Measurements from ENCODE around the gene SLC2A10. TPM values are rescaled to one million over a fixed set of nuclear protein-coding genes. Genes with fewer than 3 reads are reported as not detected.

SLC2A10 gene
- polyA plus RNA-seq, 4 donors: 16.1 to 17.6 (median 16.8) TPM

DNA sequence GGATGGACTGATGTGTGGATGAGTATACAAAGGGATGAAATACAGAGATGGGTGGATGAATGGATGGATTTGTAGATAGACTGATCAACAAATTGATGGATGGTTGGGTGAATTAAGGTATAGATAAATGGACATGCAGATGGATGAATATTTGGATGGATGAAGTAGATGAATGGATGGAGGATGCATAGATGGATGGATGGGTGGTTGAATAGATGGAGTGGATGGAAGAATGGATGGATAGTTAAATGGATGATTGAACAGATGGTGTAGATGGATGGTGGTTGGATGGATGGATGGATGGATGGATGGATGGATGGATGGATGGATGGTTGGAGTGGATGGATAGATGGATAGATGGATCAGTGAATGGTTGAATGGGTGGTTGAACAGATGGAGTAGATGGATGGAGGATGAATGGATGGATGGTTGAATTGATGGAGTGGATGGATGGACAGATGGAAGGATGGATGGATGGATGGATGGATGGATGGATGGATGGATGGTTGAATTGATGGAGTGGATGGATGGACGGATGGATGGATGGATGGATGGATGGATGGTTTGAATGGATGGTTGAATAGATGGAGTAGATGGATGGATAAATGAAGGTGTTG is 15.0 kb downstream of the SLC2A10 start:
- no peak for DNase-seq (ENCODE audit: low read depth in 4 of 4, low spot score in 2 of 4)

DNA sequence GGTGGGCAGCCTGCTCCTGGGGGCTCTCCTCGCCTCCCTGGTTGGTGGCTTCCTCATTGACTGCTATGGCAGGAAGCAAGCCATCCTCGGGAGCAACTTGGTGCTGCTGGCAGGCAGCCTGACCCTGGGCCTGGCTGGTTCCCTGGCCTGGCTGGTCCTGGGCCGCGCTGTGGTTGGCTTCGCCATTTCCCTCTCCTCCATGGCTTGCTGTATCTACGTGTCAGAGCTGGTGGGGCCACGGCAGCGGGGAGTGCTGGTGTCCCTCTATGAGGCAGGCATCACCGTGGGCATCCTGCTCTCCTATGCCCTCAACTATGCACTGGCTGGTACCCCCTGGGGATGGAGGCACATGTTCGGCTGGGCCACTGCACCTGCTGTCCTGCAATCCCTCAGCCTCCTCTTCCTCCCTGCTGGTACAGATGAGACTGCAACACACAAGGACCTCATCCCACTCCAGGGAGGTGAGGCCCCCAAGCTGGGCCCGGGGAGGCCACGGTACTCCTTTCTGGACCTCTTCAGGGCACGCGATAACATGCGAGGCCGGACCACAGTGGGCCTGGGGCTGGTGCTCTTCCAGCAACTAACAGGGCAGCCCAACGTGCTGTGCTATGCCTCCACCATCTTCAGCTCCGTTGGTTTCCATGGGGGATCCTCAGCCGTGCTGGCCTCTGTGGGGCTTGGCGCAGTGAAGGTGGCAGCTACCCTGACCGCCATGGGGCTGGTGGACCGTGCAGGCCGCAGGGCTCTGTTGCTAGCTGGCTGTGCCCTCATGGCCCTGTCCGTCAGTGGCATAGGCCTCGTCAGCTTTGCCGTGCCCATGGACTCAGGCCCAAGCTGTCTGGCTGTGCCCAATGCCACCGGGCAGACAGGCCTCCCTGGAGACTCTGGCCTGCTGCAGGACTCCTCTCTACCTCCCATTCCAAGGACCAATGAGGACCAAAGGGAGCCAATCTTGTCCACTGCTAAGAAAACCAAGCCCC is 16.0 kb downstream of the SLC2A10 start:
- DNase-seq (ENCODE audit: low read depth in 4 of 4, low spot score in 2 of 4): no peak

DNA sequence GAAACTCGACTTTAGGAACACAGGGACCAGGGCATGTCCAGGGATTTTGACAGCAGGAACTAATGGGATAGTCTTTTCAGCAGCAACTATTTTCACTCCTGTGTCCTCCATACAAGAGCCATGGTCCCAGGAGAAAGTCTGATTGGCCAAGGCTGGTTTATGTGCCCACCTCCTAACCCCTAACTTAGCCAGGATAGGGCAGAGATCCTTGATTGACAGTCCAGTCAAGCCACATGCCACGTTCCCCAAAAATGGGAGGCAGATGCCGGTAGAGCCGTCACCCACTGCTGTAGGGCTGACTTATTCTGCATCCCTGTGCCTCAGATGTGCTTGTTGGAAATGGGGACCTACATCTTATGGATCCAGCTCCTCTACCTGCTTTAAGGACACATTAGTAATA is 22.3 kb downstream of the SLC2A10 start:
- no peak for DNase-seq (ENCODE audit: low read depth in 4 of 4, low spot score in 2 of 4)

DNA sequence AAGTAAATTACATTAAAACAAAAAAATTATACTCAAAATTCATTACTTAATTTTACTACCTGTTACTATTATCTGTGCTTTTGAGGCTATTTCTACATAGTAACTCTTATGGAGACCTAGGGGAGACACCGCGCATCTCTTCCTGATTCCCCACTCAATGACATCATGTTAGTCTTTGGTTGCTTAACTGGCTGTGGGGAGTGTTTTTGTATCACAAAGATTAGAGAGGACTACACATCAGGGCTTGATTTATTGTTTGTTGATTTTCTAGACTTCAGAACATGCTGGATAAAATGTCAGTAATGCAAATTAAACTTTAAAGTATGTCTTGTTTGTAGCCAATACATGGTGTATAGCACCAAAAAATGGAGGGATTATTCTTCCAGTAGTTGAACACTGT is 26.0 kb downstream of the SLC2A10 start:
- no peak for DNase-seq (ENCODE audit: low read depth in 4 of 4, low spot score in 2 of 4)

DNA sequence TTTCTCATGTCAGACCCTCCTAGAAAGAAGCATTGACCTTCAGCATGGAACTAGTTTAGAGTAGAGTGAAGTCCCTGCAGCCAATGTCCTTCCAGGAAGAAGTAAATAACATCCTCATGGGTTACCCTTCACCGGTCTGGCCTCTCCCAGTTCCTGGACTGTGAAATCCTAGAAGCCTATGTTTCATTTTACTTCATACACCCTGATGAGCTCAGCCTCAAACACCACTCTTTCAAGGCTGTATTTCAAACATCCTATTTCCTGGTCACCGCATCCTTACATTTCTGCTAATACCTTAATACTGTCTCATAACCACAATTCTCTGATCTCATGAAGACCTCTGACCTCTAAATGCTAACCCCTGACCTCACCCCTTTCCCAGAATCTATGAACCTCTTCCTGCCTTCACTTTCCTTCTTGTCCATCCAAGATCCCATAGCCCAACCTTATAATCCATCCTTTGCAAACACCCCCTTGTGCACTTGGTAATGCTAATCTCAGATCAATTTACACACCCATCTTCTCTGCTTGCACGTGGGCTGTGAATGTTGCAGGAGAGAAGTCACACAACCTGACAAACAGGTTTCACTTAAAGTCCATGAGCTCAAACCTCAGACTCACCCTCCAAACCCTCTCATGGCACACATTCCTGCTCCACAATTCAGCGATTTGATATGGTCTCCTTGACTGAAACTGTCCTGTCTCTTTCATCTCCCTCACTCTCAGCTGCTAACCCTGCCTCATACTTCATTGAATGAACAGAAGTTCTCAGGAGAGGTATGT is 30.2 kb downstream of the SLC2A10 start:
- DNase-seq (ENCODE audit: low read depth in 4 of 4, low spot score in 2 of 4): no peak

DNA sequence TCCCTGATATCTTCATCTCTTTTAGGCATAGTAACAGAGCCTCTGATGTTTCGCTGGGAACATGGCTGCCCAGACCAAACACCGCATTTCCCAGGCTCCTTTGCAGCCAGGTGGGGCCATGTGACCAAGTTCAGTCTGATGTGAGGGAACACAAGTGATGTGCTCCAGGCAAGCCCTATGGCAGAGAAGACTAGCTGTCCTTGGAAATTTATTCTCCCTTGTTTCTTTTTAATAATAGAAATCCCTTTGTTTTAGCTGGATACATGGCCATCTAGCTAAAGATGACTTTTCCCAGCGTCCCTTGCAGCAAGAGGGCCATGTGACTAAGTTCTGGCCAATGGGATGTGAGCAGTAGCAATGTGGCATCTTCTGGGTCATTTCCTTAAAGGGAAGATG is 30.8 kb downstream of the SLC2A10 start:
- no peak for DNase-seq (ENCODE audit: low read depth in 4 of 4, low spot score in 2 of 4)

DNA sequence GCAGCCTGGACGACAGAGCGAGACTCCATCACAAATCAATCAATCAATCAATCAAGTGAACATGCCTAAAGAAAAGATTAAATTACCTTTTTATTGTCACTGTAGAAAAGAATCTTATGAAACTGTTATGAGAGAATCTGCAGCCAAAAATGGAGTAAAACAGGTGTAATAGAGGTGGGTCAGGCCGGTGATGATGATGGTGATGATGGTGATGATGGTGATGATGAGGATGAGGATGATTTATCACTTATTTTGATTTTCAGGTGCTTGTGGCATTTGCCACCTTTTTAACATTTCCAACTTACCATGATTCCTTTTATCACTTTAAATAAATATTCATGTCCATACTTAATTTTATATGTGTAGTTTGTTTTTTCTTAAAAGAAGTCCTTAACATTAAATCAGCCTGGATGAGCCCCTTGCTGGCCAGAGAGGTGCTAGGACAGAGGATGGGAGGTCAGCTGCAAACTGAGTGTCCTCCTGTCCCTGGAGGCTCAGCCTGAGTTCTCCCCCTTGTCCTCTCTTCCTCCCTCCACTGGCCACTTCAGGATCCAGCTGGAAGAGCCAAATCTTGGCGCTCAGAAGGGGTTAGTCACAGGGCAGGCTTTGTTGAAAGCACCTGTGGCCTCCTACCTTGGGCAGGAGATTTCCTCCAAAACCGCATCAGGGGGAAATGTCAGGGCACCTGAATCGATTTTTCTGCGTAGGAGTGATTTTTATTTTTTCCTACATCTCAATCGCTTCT is 32.6 kb downstream of the SLC2A10 start:
- no peak for DNase-seq (ENCODE audit: low read depth in 4 of 4, low spot score in 2 of 4)

DNA sequence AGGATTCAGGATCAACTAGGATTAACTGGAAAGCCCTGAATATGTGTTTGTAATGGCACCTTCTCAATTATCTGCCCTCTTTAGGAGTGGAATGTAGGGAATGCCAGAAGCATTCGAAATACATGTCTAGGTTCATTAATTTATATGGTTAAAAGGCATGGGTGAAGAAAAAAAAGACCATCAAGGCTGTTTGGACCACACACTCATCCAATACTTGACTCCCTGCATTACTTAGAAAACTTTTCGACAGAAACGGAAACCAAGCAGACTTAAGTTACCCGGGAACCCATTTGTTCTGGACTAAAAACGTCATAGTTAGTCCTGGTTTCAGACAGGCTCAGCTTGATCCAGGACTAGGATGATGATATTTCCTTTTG is 33.2 kb downstream of the SLC2A10 start:
- DNase-seq (ENCODE audit: low read depth in 4 of 4, low spot score in 2 of 4): no peak

DNA sequence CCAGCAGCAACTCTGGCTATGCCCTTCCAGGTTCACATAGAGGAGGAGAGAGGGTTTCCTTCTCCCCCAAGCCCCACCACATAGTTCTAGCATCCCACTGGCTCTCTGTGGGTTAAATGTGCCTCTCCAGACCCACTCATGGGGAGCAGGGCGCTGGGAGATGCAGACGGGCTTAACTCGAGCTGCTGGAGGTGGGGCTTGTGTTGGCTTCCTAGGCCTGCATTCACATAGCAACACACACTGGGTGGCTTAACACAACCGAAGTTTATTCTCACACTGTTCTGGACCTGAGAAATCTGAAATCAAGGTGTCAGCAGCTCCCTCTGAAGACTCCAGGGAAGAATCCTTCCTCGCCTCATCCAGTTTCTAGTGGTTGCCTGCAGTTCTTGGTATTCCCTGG is 33.6 kb downstream of the SLC2A10 start:
- no peak for DNase-seq (ENCODE audit: low read depth in 4 of 4, low spot score in 2 of 4)

DNA sequence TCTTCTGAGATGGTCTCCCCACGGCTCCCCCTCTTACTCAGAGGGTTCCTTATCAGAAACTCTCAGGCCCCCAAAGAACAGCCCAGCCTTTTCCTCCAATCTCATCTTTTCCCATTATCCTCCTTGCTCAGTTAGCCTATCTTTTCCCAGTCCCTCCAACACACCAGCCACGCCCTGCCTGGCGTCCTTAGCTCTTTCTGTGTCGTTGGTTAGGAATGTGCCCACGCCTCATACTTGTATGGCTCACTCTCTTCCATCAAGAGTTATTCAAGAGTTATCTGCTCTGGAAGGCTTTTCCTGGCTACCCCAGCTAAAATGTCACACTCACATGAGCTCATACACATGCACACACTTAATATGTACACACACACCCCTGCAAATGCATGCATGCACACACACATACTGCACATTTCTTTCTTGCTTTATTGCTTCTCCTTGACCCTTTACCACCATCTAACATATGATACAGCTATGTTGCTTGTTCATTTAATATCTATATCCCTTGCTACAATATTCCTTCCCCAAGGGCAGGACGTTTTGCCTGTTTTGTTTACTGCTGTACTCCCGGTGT is 37.6 kb downstream of the SLC2A10 start:
- no peak for DNase-seq (ENCODE audit: low read depth in 4 of 4, low spot score in 2 of 4)

DNA sequence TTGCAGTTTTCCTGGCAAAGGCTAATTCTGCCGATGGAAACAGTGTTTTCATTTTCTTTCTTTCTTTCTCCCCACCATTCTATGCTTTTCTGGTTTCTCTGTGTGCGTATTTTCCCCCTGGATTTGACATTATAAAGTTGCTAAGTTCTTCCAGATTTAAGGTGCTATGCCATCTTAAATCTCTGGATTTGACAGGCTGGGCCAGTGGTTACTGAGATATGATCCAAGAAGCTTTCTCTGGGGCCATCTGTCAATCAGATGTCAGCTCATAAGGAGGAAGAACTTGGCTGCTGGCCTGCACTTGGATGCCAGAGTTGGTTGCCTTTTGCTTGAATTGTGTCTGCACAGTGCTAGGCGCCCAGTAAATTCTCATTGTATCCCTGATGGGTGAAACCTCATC is 39.7 kb downstream of the SLC2A10 start:
- no peak for DNase-seq (ENCODE audit: low read depth in 4 of 4, low spot score in 2 of 4)

DNA sequence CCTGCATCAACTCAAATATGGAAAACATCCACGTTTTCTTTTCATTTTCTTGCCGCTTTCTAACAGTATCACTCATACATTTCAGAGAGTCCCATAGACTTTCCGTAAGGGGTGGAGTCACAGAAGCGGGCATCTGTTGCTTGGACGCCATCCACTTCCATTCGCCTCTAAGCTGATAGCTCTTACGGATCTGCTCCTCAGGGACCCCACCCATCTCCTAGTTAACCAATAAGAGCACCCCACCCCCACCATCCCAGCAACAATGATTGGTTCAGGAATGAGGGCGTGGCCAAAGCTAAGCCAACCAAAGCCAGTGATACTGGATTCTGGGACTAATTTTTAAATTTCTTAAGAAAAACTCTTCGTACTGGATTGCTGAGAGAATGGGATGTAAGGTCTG is 42.4 kb downstream of the SLC2A10 start:
- DNase-seq (ENCODE audit: low read depth in 4 of 4, low spot score in 2 of 4): no peak

DNA sequence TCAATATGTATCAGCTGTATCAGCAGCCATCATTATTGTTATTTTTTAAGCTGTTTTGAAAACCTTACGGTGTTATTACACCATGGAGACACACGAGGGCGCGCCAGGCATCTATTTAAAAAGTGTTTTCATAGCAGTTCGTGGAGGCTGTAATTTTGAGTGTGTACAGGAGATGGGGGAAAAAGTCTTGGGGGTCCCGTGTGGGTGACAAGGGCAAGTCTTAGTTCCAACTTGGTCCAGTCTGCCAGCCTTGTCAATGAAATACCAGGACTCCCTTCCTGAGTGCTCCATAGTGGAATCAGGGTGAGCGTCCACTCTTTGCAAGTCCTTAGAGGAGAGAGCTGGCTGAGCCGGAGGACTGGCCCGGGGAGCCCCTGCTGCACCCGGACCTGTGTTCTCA is 43.3 kb downstream of the SLC2A10 start:
- no peak for DNase-seq (ENCODE audit: low read depth in 4 of 4, low spot score in 2 of 4)

DNA sequence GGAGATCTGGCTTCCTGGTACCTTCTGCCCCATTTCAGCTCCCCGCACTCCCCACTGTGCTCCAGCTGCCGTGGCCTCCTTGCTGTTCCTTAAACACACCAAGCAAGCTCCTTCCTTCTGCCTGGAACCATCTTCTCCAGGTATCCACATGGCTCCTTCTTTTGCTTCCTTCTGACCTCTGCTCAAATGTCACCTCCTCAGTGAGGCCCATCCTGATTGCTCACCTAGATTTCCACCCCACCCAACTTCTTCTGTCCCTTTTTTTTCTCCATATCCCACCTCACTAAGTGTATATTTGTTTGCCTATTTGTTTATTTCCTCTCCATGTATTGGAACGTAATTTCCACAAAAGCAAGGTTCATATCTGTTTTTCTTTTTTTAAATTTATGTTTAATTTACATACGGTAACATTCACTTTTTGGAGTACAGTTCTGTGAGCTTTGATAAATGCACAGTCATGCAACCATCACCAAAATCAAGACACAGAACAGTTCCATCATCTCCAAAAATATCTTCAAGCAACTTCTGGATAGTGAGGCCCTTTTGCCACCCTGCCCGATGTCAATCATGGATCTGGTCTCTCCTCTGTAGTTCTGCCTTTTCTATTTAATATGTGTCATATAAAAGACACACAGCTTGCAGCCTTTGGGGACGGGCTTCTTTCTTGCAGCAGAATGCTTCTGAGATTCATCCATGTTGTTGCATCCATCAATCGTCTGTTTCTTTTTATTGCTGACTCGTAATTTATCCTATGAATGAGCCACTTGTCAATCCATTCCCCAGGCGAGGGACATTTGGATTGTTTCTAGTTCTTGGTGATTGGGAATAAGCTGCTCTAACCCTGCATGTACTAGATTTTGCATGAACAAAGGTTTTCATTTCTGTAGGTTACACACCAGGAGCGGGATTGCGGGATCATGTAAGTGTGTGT is 46.3 kb downstream of the SLC2A10 start:
- DNase-seq (ENCODE audit: low read depth in 4 of 4, low spot score in 2 of 4): no peak

DNA sequence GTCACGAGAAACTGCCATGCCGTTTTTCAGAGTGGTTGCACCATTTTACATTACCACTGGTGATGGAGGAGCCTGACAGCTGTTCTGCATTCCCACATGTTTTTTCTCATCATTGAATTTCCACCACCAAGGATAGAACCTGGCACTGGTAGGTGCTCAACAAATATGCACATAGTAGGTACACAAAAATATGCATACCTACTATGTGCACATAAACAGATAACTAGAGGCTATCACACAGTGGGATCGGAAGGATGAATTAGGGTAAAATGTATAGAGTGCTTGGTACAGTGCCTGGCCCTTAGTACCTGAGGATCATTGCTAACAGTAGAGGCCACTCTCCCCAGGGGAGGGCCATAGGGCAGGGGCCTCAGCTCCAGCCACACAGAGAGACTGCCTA is 47.0 kb downstream of the SLC2A10 start:
- DNase-seq (ENCODE audit: low read depth in 4 of 4, low spot score in 2 of 4): no peak

DNA sequence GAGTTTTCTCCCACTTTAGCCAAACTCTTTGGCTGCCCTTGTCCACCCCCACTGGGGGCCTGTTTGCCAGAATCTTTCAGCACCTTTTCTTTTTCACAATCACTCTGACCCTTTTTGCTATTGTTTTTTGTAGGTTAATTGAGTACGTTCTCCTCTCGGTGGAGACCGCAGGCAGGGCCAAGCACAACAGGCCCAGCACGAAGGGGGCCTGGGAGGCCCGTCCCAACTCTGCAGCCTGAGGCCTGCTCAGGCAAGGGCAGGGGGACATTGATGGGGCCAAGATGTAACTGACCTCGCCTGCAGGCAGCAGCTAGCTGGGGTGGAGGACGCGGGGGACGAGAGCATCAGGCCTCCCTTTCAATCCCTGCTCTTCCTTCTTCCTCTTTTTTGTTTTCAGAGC is 47.7 kb downstream of the SLC2A10 start:
- no peak for DNase-seq (ENCODE audit: low read depth in 4 of 4, low spot score in 2 of 4)

DNA sequence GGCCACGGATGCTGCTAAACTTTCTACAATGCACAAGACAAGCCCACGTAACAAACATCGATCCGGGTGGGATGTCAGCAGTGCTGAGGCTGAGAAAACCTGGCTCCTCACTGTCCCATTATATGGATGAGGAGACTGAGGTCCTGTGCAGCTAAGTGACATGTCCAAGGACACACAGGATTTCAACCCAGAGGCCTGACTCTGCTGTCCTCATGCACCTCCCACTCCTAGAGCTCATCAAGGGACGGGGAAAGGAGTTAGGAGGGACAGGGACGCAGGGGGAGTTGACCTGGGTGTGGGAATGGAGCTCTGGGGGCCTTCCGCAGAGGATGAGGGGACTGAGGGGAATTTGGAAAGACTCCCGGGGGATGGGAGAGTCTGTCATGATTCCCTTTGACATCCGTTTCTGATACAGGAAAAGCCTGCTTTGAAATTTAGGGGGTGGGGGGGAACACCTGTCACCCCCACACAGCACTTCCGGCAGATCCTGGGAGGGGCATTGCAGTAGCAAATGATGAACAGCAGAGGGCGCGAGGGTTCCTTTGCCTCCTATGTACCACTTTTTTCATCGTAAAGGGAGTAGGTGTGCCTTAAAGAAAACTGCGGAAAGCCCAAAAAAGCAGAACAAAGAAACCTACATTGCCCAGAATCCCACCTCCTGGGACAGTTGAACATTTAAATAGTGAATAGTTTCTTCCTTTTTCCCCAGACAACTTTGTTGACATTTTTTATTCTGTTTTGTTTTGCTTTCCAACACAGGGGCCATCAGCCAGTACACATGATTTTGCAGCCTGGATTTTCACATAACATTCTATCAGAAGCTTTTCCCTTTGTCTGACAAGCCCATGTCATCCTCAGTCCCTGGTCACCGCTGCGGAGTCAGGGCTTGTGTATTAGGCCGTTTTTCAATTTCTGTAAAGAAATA is 48.6 kb downstream of the SLC2A10 start:
- no peak for DNase-seq (ENCODE audit: low read depth in 4 of 4, low spot score in 2 of 4)
